GM18499 (cell line): ENCODE data around the gene MRPL47.
"Not testable (repeated sequence)": the region's sequence is repeated elsewhere in the genome, so short reads cannot be mapped to it uniquely, and the experiment has no call there.

Experiments used
- ATAC-seq: cut with Tn5 transposase; IDR thresholded peaks from one replicate; pipeline ENCODE4 v1.9.1; 2021; ENCODE audit warnings: moderate number of reproducible peaks; ENCODE audit not compliant: insufficient read depth, unreplicated experiment

Gene MRPL47

GRCh38 chr3:179604321-179605078 lies at the start of gene MRPL47, which contains the start of gene NDUFB5:
MRPL47 (minus strand) TSS chr3:179604638; CDS start chr3:179604624, 14 bp downstream.
NDUFB5 (plus strand) TSS chr3:179604794; CDS start chr3:179604816, 22 bp downstream.
- peak; percentile 92 for ATAC-seq

DNA sequence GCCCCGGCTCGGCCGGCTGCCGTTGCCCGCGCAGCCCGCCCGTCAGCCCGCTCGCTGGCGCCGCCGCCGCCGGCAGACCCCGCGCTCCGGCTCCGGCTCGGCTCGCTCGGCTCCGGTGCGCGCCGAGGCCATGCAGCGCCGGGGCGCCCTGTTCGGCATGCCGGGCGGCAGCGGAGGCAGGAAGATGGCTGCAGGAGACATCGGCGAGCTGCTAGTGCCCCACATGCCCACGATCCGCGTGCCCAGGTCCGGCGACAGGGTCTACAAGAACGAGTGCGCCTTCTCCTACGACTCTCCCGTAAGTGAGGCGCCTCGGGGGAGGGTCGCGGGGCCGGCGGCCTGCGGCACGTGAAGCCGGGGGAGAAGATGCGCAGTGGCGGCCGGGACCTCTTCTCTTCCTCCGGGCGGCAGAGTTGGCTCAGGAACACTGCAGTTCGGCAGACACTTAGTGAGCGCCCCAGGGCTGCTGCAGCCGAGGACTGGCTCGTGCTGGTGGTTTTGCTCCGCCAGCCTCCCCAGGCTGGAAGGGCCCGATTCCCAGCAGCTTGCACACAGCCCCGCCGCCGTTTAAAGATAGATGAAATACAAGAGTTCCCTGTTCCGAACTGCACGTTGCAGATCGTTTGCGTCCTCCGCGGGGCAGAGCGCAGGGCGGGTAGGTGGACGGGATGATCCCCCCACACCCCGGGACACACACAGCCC lies 48.8 kb upstream of the MRPL47 start:
- peak; percentile 37 for ATAC-seq

DNA sequence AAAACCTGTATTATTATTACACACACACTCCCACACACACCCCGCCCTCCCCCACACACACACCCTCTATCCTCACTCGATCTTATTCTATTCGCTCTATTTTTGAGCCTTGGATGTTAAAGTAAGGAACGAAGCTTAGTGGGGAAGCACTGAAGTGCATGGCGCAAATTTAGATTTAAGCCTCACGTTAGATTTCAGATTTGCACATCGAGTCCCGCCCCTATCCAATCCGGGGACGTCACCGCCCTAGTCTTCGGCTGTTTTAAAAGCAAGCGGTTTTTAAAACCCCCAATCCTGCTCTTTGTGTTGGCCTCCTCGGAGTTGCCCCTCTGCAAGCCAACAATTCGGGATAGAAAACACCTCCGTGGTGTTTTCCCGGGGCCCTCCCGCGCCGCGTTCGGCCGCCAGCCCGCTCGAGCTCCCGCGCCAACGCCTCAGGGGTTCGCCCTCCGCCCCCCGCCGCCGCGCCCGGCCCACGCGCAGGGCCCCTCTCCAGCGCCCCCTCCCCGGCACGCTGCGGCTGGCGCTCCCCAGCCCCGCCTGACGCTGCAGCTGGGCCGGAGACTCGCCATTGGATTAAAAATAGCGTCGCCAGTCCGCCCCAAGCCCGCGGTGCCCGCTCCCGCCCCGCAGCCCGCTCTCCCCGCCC lies 48.1 kb upstream of the MRPL47 start, which contains the start of gene USP13:
Gene USP13, plus strand, starts transcription at position 594 of the 649 bp plus-strand sequence. CDS start 186 bp downstream, outside the sequence.
- peak; percentile 41 for ATAC-seq

GRCh38 chr3:179651687-179652446 lies 47.4 kb upstream of the MRPL47 start:
- no peak for ATAC-seq

DNA sequence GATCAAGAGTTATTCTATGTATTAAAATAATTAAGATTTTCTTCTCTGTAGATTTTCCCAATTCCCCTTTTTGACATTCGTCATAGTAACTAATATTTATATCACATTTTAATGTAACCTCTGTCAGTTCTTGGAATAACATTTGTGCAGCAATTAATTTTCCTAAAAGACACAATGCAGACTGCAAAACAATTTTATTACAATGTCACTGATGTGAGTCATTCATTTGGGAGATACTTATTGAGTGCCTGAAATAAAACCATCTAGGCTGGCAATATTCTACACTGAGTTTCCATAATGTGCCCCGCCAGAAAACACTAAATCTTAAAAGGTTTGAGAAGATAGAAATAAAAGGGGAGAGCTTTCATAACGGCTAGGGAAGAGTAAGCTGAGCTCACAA lies 41.7 kb upstream of the MRPL47 start:
- no peak for ATAC-seq

DNA sequence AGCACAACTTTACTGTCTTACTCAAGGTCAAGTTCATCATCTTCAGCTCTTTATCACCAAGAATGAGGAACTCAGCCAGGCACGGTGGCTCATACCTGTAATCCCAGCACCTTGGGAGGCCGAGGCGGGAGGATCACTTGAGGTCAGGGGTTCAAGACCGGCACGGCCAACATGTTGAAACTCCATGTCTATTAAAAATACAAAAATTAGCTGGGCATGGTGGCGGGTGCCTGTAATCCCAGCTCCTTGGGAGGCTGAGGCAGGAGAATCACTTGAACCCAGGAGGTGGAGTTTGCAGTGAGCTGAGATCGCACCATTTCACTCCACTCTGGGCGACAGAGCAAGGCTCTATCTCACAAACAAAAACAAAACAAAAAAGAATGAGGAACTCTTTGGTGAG lies 39.4 kb upstream of the MRPL47 start:
- not testable (repeated sequence) for ATAC-seq

DNA sequence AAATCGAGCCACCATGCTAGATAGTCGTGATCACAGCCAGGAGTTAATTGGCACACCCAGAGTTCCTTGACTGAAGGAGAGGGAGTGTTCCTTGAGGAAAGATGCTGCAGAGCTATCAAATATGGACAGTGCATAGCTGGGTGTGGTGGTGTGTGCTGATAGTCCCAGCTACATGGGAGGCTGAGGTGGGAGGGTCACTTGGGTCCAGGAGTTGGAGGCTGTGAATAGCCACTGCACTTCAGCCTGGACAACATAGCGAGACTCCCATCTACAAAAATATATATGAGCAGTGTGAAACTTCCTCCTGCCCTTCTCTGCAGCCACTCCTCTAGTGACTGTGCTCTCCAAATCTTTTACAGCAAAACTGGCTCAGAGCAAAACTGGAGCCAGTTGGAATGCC lies 38.4 kb upstream of the MRPL47 start:
- no peak for ATAC-seq

GRCh38 chr3:179640469-179640868 lies 36.0 kb upstream of the MRPL47 start:
- no peak for ATAC-seq

GRCh38 chr3:179630753-179631451 lies 26.5 kb upstream of the MRPL47 start:
- no peak for ATAC-seq

DNA sequence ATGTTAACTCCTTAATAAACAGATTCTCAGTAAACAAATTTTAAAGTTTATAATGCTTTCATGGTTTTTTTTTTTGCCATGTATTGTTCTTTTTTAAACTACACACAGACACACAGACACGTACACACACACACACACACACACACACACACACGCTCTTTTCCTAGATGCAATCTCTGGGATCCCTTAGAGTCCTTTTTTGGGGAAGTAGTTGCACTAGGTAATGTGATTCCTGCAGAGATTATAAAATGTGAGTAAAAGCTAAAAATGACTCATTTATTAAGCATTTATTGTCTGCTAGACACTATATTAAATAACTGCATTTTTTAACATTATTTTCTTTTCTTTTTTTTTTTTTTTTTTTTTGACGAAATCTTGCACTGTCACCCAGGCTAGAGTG lies 20.0 kb upstream of the MRPL47 start:
- ATAC-seq, result no peak

GRCh38 chr3:179622023-179622422 lies 17.6 kb upstream of the MRPL47 start:
- no peak for ATAC-seq

- no peak for ATAC-seq
These were observed 11.2 kb upstream of the MRPL47 start for GRCh38 chr3:179615458-179616173.

DNA sequence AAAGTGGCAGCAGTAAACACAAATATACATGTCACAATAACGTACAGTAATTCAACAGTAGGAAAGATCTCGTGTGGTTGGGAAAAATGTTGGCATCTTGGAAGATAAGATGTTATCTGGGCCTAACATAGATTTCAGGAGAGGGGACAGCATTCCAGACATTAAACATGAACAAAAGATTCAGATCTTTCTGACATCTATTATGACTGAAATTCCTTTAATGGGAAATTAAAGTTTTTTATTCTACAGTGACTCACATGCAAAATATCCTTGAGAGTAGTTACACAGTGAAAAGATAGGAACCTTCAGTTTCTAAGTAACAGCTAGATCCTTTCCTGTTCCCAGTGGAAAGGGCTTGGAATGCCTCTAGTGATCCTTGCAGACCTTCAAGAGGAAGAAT lies 9.4 kb upstream of the MRPL47 start:
- no peak for ATAC-seq

- ATAC-seq, result no peak
These were observed 5.6 kb upstream of the MRPL47 start for GRCh38 chr3:179610066-179610465.

- peak; percentile 51 for ATAC-seq
These were observed 4.7 kb upstream of the MRPL47 start for GRCh38 chr3:179608931-179609720.

DNA sequence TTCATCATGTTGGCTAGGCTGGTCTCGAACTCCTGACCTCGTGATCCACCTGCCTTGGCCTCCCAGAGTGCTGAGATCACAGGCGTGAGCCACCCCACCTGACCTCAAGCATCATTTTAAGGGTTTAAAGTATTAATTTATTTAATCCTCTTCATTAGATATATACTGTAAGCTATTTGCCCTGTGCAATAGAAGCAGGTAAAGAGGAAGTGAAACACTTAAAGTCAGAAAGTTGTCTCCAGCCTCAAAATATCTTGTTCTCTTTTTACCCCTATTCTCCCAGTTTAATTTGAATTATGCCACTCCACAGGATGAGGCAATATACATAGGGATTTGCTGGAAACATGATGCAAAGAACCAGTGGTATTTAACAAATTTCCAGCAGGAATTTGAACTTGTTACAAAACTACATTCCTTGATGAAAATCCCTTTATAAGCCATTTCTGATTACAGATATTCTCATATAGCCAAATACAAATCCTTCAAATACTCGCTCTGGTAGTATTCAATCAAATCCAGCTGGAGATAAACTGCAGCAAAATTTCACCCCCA lies 2.2 kb upstream of the MRPL47 start:
- no peak for ATAC-seq

DNA sequence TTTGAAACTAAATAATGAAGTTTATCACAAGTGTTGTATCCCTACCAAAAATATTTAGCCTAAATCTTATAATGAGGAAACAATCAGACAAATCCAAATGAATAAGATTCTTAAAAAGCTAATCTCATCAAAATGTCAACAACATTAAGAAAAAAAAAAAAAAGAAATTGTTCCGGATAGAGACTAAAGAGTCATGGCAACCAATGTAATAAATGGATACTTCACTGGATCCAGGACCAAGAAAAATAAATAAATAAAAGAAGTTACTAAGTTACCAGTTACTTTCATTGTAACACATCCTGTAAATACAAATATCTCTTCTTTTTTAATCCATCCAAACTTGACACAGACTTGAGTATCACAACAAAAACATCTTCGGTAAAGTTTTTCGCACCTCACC lies 607 bp downstream of the MRPL47 start:
- no peak for ATAC-seq

GRCh38 chr3:179603321-179603720 lies 1.1 kb downstream of the MRPL47 start:
- no peak for ATAC-seq
